GM18867 (cell line): Measurements from ENCODE around the gene CDHR3.

Experiments
- ATAC-seq: cut with Tn5 transposase; IDR thresholded peaks from one replicate; pipeline ENCODE4 v1.9.1; 2021; ENCODE audit warnings: mild to moderate bottlenecking, moderate library complexity; ENCODE audit not compliant: unreplicated experiment

The CDHR3 gene

GRCh38 chr7:106080300-106080987, 117.4 kb downstream of the CDHR3 start:
- ATAC-seq, result no peak

DNA sequence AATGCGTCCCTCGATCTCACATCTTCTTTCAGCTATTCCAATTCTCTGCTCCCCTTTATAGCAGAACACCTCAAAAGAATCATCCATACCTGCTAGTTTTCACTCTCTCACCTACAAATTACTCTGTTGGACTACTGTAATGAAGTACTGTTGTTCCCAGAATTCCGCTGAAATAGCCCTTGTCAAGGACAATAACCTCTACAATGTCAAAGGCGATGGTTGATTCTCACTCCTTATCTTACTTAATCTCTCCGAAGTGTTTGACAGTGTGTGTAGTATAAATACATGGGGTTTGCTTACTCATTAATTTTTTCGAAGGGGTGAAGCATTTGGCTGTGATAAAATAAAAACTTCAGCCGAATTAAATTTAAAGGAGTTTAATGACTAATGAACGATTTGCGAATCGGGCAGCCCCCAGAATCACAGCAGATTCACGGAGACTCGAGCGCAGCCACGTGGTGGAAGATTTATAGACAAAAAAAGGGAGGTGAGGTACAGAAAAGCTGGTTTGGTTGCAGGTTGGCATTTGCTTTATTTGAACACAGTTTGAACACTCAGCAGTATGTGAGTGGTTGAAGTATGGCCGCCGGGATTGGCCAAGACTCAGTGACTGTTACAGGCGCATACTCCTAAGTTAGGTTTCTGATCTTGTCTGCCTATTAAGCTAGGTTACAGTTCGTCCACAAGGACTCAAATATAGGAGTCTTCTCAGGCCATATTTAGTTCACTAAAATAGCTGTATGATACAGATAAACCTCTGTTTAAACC, 119.2 kb downstream of the CDHR3 start:
- ATAC-seq, result no peak
